Erythroblast (primary cell): ENCODE data around the gene SNED1.

Experiments
- GATA1 ChIP-seq: IDR thresholded peaks from 2 replicates; pipeline ENCODE4 v1.6.1; 2011; ENCODE audit warnings: low read depth, mild to moderate bottlenecking, control low read depth, low read length, moderate library complexity
- POLR2A ChIP-seq: IDR thresholded peaks from 2 replicates; pipeline ENCODE4 v1.6.1; 2011; ENCODE audit warnings: mild to moderate bottlenecking, low read length

- TF ChIP-seq POLR2A (no peak), GATA1 (no peak)
These were observed 64.7 kb downstream of the SNED1 start for GRCh38 chr2:241063093-241063551.
